Measurements from ENCODE around the gene PLA2G6. TPM values are rescaled to one million over a fixed set of nuclear protein-coding genes. Genes with fewer than 3 reads are reported as not detected.

The PLA2G6 gene
- total RNA-seq, 1 experiment from 2014 or later, result 36.0 TPM

GRCh38 chr22:38221908-38222796, 40.5 kb upstream of the PLA2G6 start:
- Histone ChIP-seq H3K27me3 (ENCODE audit: insufficient read depth, low read length) (no peaks in the 10 kb centered on the region), H3K79me2 (ENCODE audit: insufficient read depth, low read length) (no peaks in the 10 kb centered on the region), H3K27ac (ENCODE audit: low read depth, low read length) (no peak overlapping the region; the same call in 1 of the 2 replicates), H3K9ac (ENCODE audit: low read length) (no peak overlapping the region), H3K9me2 (ENCODE audit: insufficient read depth) (no peaks in the 10 kb centered on the region), H3K36me3 (ENCODE audit: control insufficient read depth in 1 of 2, insufficient read depth in 2 of 2, low read length in 2 of 2) (peaks cover 0 to 5% of the 10 kb centered on the region in 2 experiments; a peak in 1 of 4 replicates), H2AFZ (ENCODE audit: low read depth, low read length, poor library complexity, severe bottlenecking) (no peak overlapping the region), H4K20me1 (ENCODE audit: insufficient read depth) (no peaks in the 10 kb centered on the region), H3K4me2 (ENCODE audit: low read length) (no peak overlapping the region), H3K4me3 (replicated peaks in 1 of 2; ENCODE audit: low read depth in 1 of 2, low read length in 2 of 2) (no peak overlapping the region), H3K4me1 (ENCODE audit: control insufficient read depth in 1 of 2, insufficient read depth in 2 of 2, low read length in 2 of 2) (peaks cover 26 to 46% of the 10 kb centered on the region in 2 experiments), H3K9me3 (ENCODE audit: control insufficient read depth in 1 of 2, insufficient read depth in 1 of 2, low read depth in 1 of 2, low read length in 2 of 2) (no peaks in the 10 kb centered on the region)
- intact Hi-C loops (cut with micrococcal nuclease), result loop anchor here (10.0 kb wide), 1 partner anchor 107 kb away; the partner anchor contains the start of gene BAIAP2L2
- POLR2A ChIA-PET, result no interaction called here
- ATAC-seq (no peak), DNase-seq (ENCODE audit: low read depth, low spot score) (no peak)
- CTCF ChIA-PET, result no interaction called here
- RAD21 ChIA-PET (ENCODE audit: low non-redundant PET in 1 of 2, low total read pairs in 2 of 2, uncharacterized antibody in 2 of 2, unreplicated experiment in 2 of 2), result no interaction called here
- TF ChIP-seq MAX (IDR thresholded peaks at IDR 0.05), result no peak
- BruUV-seq (replicated peaks), result no TSS peak

DNA sequence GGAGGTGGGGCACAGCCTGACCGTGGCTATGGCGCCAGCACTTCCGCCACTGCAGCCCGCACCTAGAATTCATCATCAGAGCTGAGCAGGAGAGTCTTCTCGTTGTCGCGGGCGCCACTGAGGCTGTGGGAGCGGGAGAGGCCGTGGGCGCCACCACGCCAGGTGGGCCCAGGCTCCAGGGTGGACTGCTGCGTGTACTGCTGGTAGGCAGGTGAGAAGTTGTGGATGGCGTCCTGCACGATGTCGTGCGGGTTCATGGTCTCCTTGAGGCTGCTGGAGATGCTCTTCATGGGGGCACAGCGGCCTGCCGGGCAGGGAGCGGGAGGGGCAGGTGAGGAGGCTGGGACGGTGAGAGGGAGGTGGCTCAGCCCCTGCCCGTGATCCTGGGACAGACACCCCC, 39.8 kb upstream of the PLA2G6 start:
- ChIA-PET POLR2A (no interaction called here), RAD21 (ENCODE audit: low non-redundant PET in 1 of 2, low total read pairs in 2 of 2, uncharacterized antibody in 2 of 2, unreplicated experiment in 2 of 2) (no interaction called here), CTCF (no interaction called here)
- BruUV-seq (replicated peaks), result no TSS peak
- no peak for TF ChIP-seq SP1 (IDR thresholded peaks at IDR 0.05; ENCODE audit: low read depth)
- TF ChIP-seq ELF1 (IDR thresholded peaks at IDR 0.05; ENCODE audit: borderline replicate concordance, low read depth), result no peak
- no peak for TF ChIP-seq CBX3 (IDR thresholded peaks at IDR 0.05; ENCODE audit: low read depth)
- no peak for TF ChIP-seq FOSL1 (IDR thresholded peaks at IDR 0.05; ENCODE audit: low read depth)
- no peak for TF ChIP-seq MAX (IDR thresholded peaks at IDR 0.05)
- TF ChIP-seq, protein P1, sequence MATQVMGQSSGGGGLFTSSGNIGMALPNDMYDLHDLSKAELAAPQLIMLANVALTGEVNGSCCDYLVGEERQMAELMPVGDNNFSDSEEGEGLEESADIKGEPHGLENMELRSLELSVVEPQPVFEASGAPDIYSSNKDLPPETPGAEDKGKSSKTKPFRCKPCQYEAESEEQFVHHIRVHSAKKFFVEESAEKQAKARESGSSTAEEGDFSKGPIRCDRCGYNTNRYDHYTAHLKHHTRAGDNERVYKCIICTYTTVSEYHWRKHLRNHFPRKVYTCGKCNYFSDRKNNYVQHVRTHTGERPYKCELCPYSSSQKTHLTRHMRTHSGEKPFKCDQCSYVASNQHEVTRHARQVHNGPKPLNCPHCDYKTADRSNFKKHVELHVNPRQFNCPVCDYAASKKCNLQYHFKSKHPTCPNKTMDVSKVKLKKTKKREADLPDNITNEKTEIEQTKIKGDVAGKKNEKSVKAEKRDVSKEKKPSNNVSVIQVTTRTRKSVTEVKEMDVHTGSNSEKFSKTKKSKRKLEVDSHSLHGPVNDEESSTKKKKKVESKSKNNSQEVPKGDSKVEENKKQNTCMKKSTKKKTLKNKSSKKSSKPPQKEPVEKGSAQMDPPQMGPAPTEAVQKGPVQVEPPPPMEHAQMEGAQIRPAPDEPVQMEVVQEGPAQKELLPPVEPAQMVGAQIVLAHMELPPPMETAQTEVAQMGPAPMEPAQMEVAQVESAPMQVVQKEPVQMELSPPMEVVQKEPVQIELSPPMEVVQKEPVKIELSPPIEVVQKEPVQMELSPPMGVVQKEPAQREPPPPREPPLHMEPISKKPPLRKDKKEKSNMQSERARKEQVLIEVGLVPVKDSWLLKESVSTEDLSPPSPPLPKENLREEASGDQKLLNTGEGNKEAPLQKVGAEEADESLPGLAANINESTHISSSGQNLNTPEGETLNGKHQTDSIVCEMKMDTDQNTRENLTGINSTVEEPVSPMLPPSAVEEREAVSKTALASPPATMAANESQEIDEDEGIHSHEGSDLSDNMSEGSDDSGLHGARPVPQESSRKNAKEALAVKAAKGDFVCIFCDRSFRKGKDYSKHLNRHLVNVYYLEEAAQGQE (IDR thresholded peaks at IDR 0.05; ENCODE audit: low read depth), result no peak
- TF ChIP-seq RAD21 (IDR thresholded peaks at IDR 0.05; ENCODE audit: low read depth), result no peak
- no peak for TF ChIP-seq TCF7L2 (IDR thresholded peaks at IDR 0.05; ENCODE audit: borderline replicate concordance, extremely low read depth, insufficient read depth, insufficient read length)
- TF ChIP-seq, protein P2, sequence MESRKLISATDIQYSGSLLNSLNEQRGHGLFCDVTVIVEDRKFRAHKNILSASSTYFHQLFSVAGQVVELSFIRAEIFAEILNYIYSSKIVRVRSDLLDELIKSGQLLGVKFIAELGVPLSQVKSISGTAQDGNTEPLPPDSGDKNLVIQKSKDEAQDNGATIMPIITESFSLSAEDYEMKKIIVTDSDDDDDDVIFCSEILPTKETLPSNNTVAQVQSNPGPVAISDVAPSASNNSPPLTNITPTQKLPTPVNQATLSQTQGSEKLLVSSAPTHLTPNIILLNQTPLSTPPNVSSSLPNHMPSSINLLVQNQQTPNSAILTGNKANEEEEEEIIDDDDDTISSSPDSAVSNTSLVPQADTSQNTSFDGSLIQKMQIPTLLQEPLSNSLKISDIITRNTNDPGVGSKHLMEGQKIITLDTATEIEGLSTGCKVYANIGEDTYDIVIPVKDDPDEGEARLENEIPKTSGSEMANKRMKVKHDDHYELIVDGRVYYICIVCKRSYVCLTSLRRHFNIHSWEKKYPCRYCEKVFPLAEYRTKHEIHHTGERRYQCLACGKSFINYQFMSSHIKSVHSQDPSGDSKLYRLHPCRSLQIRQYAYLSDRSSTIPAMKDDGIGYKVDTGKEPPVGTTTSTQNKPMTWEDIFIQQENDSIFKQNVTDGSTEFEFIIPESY (IDR thresholded peaks at IDR 0.05; ENCODE audit: extremely low read depth, insufficient replicate concordance, low read length), result no peak
- TF ChIP-seq SIN3A (IDR thresholded peaks at IDR 0.05; ENCODE audit: low read depth), result no peak
- no peak for TF ChIP-seq EZH2 (IDR thresholded peaks at IDR 0.05)
- H3K4me1 ChIP-seq (ENCODE audit: control insufficient read depth in 1 of 2, insufficient read depth in 2 of 2, low read length in 2 of 2), result peaks cover 26 to 46% of the 10 kb centered on the region in 2 experiments
- ATAC-seq (no peak), DNase-seq (ENCODE audit: low read depth, low spot score) (no peak)
- no peaks in the 10 kb centered on the region for H4K20me1 ChIP-seq (ENCODE audit: insufficient read depth)
- H3K9me2 ChIP-seq (ENCODE audit: insufficient read depth), result no peaks in the 10 kb centered on the region
- H3K27me3 ChIP-seq (ENCODE audit: insufficient read depth, low read length), result no peaks in the 10 kb centered on the region
- no peak overlapping the region for H3K4me2 ChIP-seq (ENCODE audit: low read length)
- H3K9me3 ChIP-seq (ENCODE audit: control insufficient read depth in 1 of 2, insufficient read depth in 1 of 2, low read depth in 1 of 2, low read length in 2 of 2), result no peaks in the 10 kb centered on the region
- peak overlapping the region; percentile 79; the same call in 1 of the 2 replicates for H3K27ac ChIP-seq (ENCODE audit: low read depth, low read length)
- H2AFZ ChIP-seq (ENCODE audit: low read depth, low read length, poor library complexity, severe bottlenecking), result no peak overlapping the region
- H3K79me2 ChIP-seq (ENCODE audit: insufficient read depth, low read length), result no peaks in the 10 kb centered on the region
- no peak overlapping the region for H3K9ac ChIP-seq (ENCODE audit: low read length)
- no peak overlapping the region for H3K4me3 ChIP-seq (replicated peaks in 1 of 2; ENCODE audit: low read depth in 1 of 2, low read length in 2 of 2)
- intact Hi-C loops (cut with micrococcal nuclease), result loop anchor here (10.0 kb wide), 1 partner anchor 107 kb away; the partner anchor contains the start of gene BAIAP2L2
- H3K36me3 ChIP-seq (ENCODE audit: control insufficient read depth in 1 of 2, insufficient read depth in 2 of 2, low read length in 2 of 2), result peaks cover 3% of the 10 kb centered on the region in 2 experiments; a peak in 2 of 4 replicates
